ENCODE data around the gene ACTN1.

The ACTN1 gene

DNA sequence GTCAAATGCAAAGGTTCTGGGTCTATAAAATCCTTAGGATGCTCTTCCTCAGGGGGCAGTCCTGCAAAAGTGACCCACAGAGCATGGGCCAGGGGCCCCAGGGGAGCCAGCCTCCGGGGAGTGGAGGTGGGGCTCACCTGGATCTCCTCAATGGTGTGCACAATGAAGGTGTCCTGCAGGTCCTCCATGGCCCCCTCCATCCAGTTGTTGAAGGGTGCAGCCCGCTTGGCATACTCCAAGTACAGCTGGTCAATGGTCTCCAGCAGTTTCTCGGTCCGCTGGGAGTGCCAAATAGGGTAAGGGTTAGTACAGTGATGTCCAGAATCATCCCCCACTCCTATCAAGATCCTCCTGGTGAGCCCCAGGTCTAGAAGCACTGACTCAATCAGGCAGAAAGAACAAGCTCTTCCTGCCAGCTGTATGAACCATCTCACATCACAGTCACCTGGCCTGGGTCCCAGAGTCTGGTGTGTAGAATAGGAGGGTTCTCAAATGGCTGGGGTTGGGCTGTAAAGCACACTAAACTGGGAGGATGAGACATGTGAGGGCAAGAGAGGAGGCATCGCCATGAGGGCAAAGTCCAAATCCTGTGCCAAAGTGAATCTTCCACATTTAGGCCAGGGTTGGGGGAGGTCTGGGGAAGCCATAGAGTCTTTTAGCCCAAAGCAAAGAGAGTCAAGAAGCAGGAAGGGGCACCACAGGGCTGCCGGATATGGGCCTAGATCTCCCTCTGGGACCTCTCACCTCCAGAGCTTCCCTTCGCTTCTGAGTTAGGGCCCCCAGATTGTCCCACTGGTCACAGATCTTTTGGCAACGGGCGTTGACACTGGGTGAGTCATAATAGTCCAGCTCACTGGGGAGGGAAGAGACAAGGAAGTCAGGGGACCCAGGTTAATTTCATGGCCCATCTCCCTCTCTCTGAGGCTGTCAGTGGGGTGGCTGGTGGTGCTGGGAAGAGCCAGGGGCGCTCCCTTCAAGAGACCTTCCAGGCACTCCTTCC lies 94.8 kb downstream of the ACTN1 start:
- H3K9ac ChIP-seq (ENCODE audit: low read depth in 1 of 2, low read length in 2 of 2): no peak overlapping the region
- no peaks in the 10 kb centered on the region for H3K27me3 ChIP-seq (ENCODE audit: control insufficient read depth in 1 of 2, insufficient read depth in 2 of 2, low read length in 2 of 2)
- H3K4me1 ChIP-seq (ENCODE audit: control insufficient read depth in 1 of 2, insufficient read depth in 2 of 2, low read length in 2 of 2): no peaks in the 10 kb centered on the region
- no peak overlapping the region for H3K27ac ChIP-seq (ENCODE audit: low read depth, low read length)
- no peaks in the 10 kb centered on the region for H3K9me3 ChIP-seq (ENCODE audit: control insufficient read depth in 1 of 2, low read length in 2 of 2)
- no peak overlapping the region for H3K4me3 ChIP-seq (ENCODE audit: low read depth in 1 of 2, low read length in 2 of 2)
- peaks cover 23 to 57% of the 10 kb centered on the region in 2 donors for H3K36me3 ChIP-seq (ENCODE audit: control insufficient read depth in 1 of 2, insufficient read depth in 2 of 2, low read length in 2 of 2)

DNA sequence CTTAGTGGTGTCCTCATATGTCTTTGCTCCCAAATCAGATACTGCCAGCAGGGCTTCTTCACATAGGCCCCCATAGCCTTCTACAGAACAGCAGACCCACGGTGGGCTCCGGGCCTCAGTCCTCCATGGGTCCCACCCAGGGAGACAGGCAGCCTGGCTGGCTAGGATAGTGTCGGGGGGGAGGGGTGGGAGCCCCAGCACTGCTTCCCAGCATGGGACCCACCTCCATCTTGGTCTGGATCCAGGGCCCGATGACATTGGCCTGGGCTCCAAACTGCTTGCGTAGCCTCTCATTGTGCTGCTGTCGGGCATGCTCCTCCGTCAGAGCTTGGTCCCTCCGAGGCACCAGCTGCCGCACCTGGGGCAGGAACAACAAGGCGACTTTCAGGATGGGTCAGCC lies 96.9 kb downstream of the ACTN1 start:
- H3K4me1 ChIP-seq (ENCODE audit: control insufficient read depth in 1 of 2, insufficient read depth in 2 of 2, low read length in 2 of 2): no peaks in the 10 kb centered on the region
- no peak overlapping the region for H3K4me3 ChIP-seq (ENCODE audit: low read depth in 1 of 2, low read length in 2 of 2)
- H3K27me3 ChIP-seq (ENCODE audit: control insufficient read depth in 1 of 2, insufficient read depth in 2 of 2, low read length in 2 of 2): no peaks in the 10 kb centered on the region
- H3K9me3 ChIP-seq (ENCODE audit: control insufficient read depth in 1 of 2, low read length in 2 of 2): no peaks in the 10 kb centered on the region
- peaks cover 26 to 60% of the 10 kb centered on the region in 2 donors for H3K36me3 ChIP-seq (ENCODE audit: control insufficient read depth in 1 of 2, insufficient read depth in 2 of 2, low read length in 2 of 2)
- no peak overlapping the region for H3K9ac ChIP-seq (ENCODE audit: low read depth in 1 of 2, low read length in 2 of 2)
- no peak overlapping the region for H3K27ac ChIP-seq (ENCODE audit: low read depth, low read length)

DNA sequence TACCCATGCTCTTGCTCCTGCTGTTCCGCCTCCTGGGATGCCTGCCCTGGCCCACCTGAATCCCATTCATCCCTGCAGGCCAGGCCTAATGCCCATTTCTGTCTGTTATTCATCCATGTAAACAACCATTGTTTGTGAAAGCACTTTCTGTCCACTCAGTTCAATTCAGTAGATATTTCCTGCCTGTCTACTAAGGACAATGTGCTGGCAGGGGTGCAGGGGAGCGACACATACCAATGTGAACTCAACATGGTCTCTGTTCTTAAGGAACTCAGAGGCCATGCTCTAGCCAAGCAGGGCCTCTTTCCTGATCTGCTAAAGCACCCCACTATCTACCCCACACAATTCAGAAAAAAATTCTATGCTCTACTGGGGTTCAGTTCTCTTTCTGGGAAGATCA lies 97.7 kb downstream of the ACTN1 start:
- Histone ChIP-seq H3K4me1 (ENCODE audit: control insufficient read depth in 1 of 2, insufficient read depth in 2 of 2, low read length in 2 of 2) (no peaks in the 10 kb centered on the region), H3K4me3 (ENCODE audit: low read depth in 1 of 2, low read length in 2 of 2) (no peak overlapping the region), H3K9me3 (ENCODE audit: control insufficient read depth in 1 of 2, low read length in 2 of 2) (no peaks in the 10 kb centered on the region), H3K9ac (ENCODE audit: low read depth in 1 of 2, low read length in 2 of 2) (no peak overlapping the region), H3K36me3 (ENCODE audit: control insufficient read depth in 1 of 2, insufficient read depth in 2 of 2, low read length in 2 of 2) (peaks cover 26 to 66% of the 10 kb centered on the region in 2 donors), H3K27ac (ENCODE audit: low read depth, low read length) (no peak overlapping the region), H3K27me3 (ENCODE audit: control insufficient read depth in 1 of 2, insufficient read depth in 2 of 2, low read length in 2 of 2) (no peaks in the 10 kb centered on the region)

GRCh38 chr14:68880581-68881105 lies 98.5 kb downstream of the ACTN1 start:
- Histone ChIP-seq H3K27me3 (ENCODE audit: control insufficient read depth in 1 of 2, insufficient read depth in 2 of 2, low read length in 2 of 2) (no peaks in the 10 kb centered on the region), H3K27ac (ENCODE audit: low read depth, low read length) (no peak overlapping the region), H3K36me3 (ENCODE audit: control insufficient read depth in 1 of 2, insufficient read depth in 2 of 2, low read length in 2 of 2) (peaks cover 26 to 65% of the 10 kb centered on the region in 2 donors), H3K9ac (ENCODE audit: low read depth in 1 of 2, low read length in 2 of 2) (no peak overlapping the region), H3K9me3 (ENCODE audit: control insufficient read depth in 1 of 2, low read length in 2 of 2) (no peaks in the 10 kb centered on the region), H3K4me1 (ENCODE audit: control insufficient read depth in 1 of 2, insufficient read depth in 2 of 2, low read length in 2 of 2) (no peaks in the 10 kb centered on the region), H3K4me3 (ENCODE audit: low read depth in 1 of 2, low read length in 2 of 2) (no peak overlapping the region)

GRCh38 chr14:68879841-68880575 lies 99.1 kb downstream of the ACTN1 start:
- no peak overlapping the region for H3K9ac ChIP-seq (ENCODE audit: low read depth in 1 of 2, low read length in 2 of 2)
- H3K9me3 ChIP-seq (ENCODE audit: control insufficient read depth in 1 of 2, low read length in 2 of 2): no peaks in the 10 kb centered on the region
- no peaks in the 10 kb centered on the region for H3K27me3 ChIP-seq (ENCODE audit: control insufficient read depth in 1 of 2, insufficient read depth in 2 of 2, low read length in 2 of 2)
- H3K36me3 ChIP-seq (ENCODE audit: control insufficient read depth in 1 of 2, insufficient read depth in 2 of 2, low read length in 2 of 2): peaks cover 30 to 64% of the 10 kb centered on the region in 2 donors
- no peak overlapping the region for H3K27ac ChIP-seq (ENCODE audit: low read depth, low read length)
- no peaks in the 10 kb centered on the region for H3K4me1 ChIP-seq (ENCODE audit: control insufficient read depth in 1 of 2, insufficient read depth in 2 of 2, low read length in 2 of 2)
- H3K4me3 ChIP-seq (ENCODE audit: low read depth in 1 of 2, low read length in 2 of 2): no peak overlapping the region

GRCh38 chr14:68879321-68879781 lies 99.8 kb downstream of the ACTN1 start:
- Histone ChIP-seq H3K9me3 (ENCODE audit: control insufficient read depth in 1 of 2, low read length in 2 of 2) (no peaks in the 10 kb centered on the region), H3K4me3 (ENCODE audit: low read depth in 1 of 2, low read length in 2 of 2) (no peak overlapping the region), H3K9ac (ENCODE audit: low read depth in 1 of 2, low read length in 2 of 2) (no peak overlapping the region), H3K27ac (ENCODE audit: low read depth, low read length) (no peak overlapping the region), H3K36me3 (ENCODE audit: control insufficient read depth in 1 of 2, insufficient read depth in 2 of 2, low read length in 2 of 2) (peaks cover 34 to 65% of the 10 kb centered on the region in 2 donors), H3K27me3 (ENCODE audit: control insufficient read depth in 1 of 2, insufficient read depth in 2 of 2, low read length in 2 of 2) (no peaks in the 10 kb centered on the region), H3K4me1 (ENCODE audit: control insufficient read depth in 1 of 2, insufficient read depth in 2 of 2, low read length in 2 of 2) (no peaks in the 10 kb centered on the region)

DNA sequence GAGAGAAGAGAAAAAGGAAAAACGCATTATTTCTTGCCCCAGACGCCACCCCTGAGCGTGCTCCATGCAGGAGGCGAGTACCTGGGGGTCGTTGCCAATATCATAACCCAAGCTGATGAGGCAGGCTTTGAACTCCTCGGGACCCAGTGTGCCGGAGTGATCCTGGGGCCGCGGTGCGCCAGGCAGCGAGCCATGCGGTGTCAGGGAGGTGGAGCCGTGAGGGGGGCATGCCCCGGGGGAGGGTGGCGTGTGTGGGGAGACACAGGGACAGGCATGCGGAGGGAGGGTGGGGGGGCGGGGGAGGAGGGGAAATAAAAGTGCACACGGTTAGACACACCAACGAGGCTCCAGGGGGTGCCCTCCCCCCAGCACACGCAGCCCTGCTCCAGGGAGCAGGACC lies 100.2 kb downstream of the ACTN1 start:
- Histone ChIP-seq H3K27me3 (ENCODE audit: control insufficient read depth in 1 of 2, insufficient read depth in 2 of 2, low read length in 2 of 2) (no peaks in the 10 kb centered on the region), H3K36me3 (ENCODE audit: control insufficient read depth in 1 of 2, insufficient read depth in 2 of 2, low read length in 2 of 2) (peaks cover 34 to 62% of the 10 kb centered on the region in 2 donors), H3K9ac (ENCODE audit: low read depth in 1 of 2, low read length in 2 of 2) (no peak overlapping the region), H3K4me3 (ENCODE audit: low read depth in 1 of 2, low read length in 2 of 2) (no peak overlapping the region), H3K27ac (ENCODE audit: low read depth, low read length) (no peak overlapping the region), H3K9me3 (ENCODE audit: control insufficient read depth in 1 of 2, low read length in 2 of 2) (no peaks in the 10 kb centered on the region), H3K4me1 (ENCODE audit: control insufficient read depth in 1 of 2, insufficient read depth in 2 of 2, low read length in 2 of 2) (no peaks in the 10 kb centered on the region)

GRCh38 chr14:68877993-68878575 lies 101.0 kb downstream of the ACTN1 start:
- Histone ChIP-seq H3K4me1 (ENCODE audit: control insufficient read depth in 1 of 2, insufficient read depth in 2 of 2, low read length in 2 of 2) (no peaks in the 10 kb centered on the region), H3K27me3 (ENCODE audit: control insufficient read depth in 1 of 2, insufficient read depth in 2 of 2, low read length in 2 of 2) (no peaks in the 10 kb centered on the region), H3K9ac (ENCODE audit: low read depth in 1 of 2, low read length in 2 of 2) (no peak overlapping the region), H3K4me3 (ENCODE audit: low read depth in 1 of 2, low read length in 2 of 2) (no peak overlapping the region), H3K9me3 (ENCODE audit: control insufficient read depth in 1 of 2, low read length in 2 of 2) (no peaks in the 10 kb centered on the region), H3K27ac (ENCODE audit: low read depth, low read length) (no peak overlapping the region), H3K36me3 (ENCODE audit: control insufficient read depth in 1 of 2, insufficient read depth in 2 of 2, low read length in 2 of 2) (peaks cover 36 to 62% of the 10 kb centered on the region in 2 donors)

DNA sequence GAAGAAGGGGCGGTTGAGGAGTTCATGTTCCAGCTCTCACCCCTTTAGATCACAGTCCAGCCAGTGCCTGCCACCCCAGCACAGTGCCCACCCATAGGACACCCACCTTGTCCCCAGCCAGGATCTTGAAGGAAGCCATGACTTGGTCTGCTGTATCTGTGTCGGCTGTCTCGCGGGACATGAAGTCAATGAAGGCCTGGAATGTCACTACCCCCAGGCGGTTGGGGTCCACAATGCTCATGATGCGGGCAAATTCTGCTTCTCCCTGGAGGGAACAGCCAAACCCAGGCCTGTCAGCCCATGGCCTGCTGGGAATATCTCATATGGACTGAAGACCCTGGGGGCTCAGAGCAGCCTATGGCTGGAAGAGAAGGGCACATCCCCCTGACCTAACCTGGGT lies 102.1 kb downstream of the ACTN1 start:
- H3K36me3 ChIP-seq (ENCODE audit: control insufficient read depth in 1 of 2, insufficient read depth in 2 of 2, low read length in 2 of 2): peaks cover 37 to 61% of the 10 kb centered on the region in 2 donors
- H3K27ac ChIP-seq (ENCODE audit: low read depth, low read length): no peak overlapping the region
- no peaks in the 10 kb centered on the region for H3K27me3 ChIP-seq (ENCODE audit: control insufficient read depth in 1 of 2, insufficient read depth in 2 of 2, low read length in 2 of 2)
- H3K9ac ChIP-seq (ENCODE audit: low read depth in 1 of 2, low read length in 2 of 2): no peak overlapping the region
- H3K9me3 ChIP-seq (ENCODE audit: control insufficient read depth in 1 of 2, low read length in 2 of 2): no peaks in the 10 kb centered on the region
- no peaks in the 10 kb centered on the region for H3K4me1 ChIP-seq (ENCODE audit: control insufficient read depth in 1 of 2, insufficient read depth in 2 of 2, low read length in 2 of 2)
- no peak overlapping the region for H3K4me3 ChIP-seq (ENCODE audit: low read depth in 1 of 2, low read length in 2 of 2)
